GM10248 (cell line): ENCODE data around the gene RORC.

Experiments used
- CTCF ChIA-PET: fragments of 300-600 bp; sonication (Branson Sonifier 250); formaldehyde crosslinking; extraction: SDS; loops from one replicate; lab custom pipeline; 2021; ENCODE audit warnings: antibody characterized with exemption; lab: Yijun Ruan, JAX
- POLR2A ChIA-PET: fragments of 350-650 bp; sonication (Branson Sonifier 250); formaldehyde crosslinking; extraction: SDS; loops from one replicate; lab custom pipeline; 2020; ENCODE audit warnings: antibody characterized with exemption; lab: Yijun Ruan, JAX
- DNase-seq: peaks from one replicate; pipeline ENCODE4 v3.0.0; 2012; ENCODE audit errors: extremely low spot score
- CTCF ChIP-seq: IDR thresholded peaks from 2 replicates; pipeline ENCODE4 v1.5.1; 2012; ENCODE audit warnings: mild to moderate bottlenecking, low read depth; ENCODE audit errors: extremely low read depth, missing control alignments, control extremely low read depth

RORC gene

GRCh38 chr1:151813271-151813977 lies 18.2 kb downstream of the RORC start:
- TF ChIP-seq CTCF = no peak
- DNase-seq = no peak
- ChIA-PET POLR2A (no interaction called here), CTCF (no interaction called here)

GRCh38 chr1:151811181-151811580 lies 20.4 kb downstream of the RORC start:
- POLR2A ChIA-PET = no interaction called here
- CTCF ChIA-PET = interaction anchor here (1.1 to 1.5 kb wide), 4 partner anchors 9 to 48 kb away, joined by 3 to 5 read pairs (median 4); partner anchors contain the start of gene MRPL9
- TF ChIP-seq CTCF = no peak
- no peak for DNase-seq

- POLR2A ChIA-PET = no interaction called here
Observed at GRCh38 chr1:151809985-151810556, 21.5 kb downstream of the RORC start.

GRCh38 chr1:151809290-151809984 lies 22.2 kb downstream of the RORC start:
- ChIA-PET POLR2A (no interaction called here), CTCF (no interaction called here)
- TF ChIP-seq CTCF = no peak
- DNase-seq = no peak

More at GRCh38 chr1:151809985-151810556, 21.5 kb downstream of the RORC start:
- CTCF ChIA-PET = no interaction called here
- no peak for DNase-seq
- no peak for TF ChIP-seq CTCF

GRCh38 chr1:151807766-151808165 lies 23.8 kb downstream of the RORC start:
- TF ChIP-seq CTCF = no peak
- ChIA-PET POLR2A (no interaction called here), CTCF (interaction anchor here (1.1 to 1.3 kb wide), 3 partner anchors 9 to 29 kb away, joined by 3 read pairs; no protein-coding TSS in a partner anchor)
- no peak for DNase-seq

- no peak for TF ChIP-seq CTCF
- DNase-seq = no peak
- CTCF ChIA-PET = interaction anchor here (1.1 to 1.3 kb wide), 3 partner anchors 8 to 30 kb away, joined by 3 read pairs; no protein-coding TSS in a partner anchor
- POLR2A ChIA-PET = interaction anchor here (0.6 kb wide), 1 partner anchor 21 kb away, joined by 6 read pairs; no protein-coding TSS in a partner anchor
Observed at GRCh38 chr1:151807131-151807530, 24.5 kb downstream of the RORC start.
